OCI-LY3 (cell line): ENCODE results near the gene NLK.

Experiments used
- H2AFZ ChIP-seq: fragments of 200-600, 300-600 bp; shearing (Covaris generic); 2 replicates; pipeline ENCODE4 v1.6.0; 2014; ENCODE audit warnings: antibody characterized with exemption, low read depth, low read length
- H3K27ac ChIP-seq: fragments of 200-600, 300-600 bp; sonication (generic); 2 replicates; pipeline ENCODE4 v1.5.1; 2014; ENCODE audit warnings: mild to moderate bottlenecking, low read length, moderate library complexity, mixed read lengths
- H3K27me3 ChIP-seq: fragments of 200-600, 300-600 bp; sonication (generic); 2 replicates; pipeline ENCODE4 v1.6.1; 2014; ENCODE audit warnings: low read depth, low read length, mixed read lengths
- H3K36me3 ChIP-seq: fragments of 200-600, 300-600 bp; sonication (generic); replicated peaks from 2 replicates; pipeline ENCODE3; 2014; ENCODE audit warnings: low read depth, low read length, mixed read lengths
- H3K4me1 ChIP-seq: fragments of 300-600, 200-600 bp; sonication (generic); 2 replicates; pipeline ENCODE4 v1.6.1; 2014; ENCODE audit warnings: low read length, mixed read lengths
- H3K4me2 ChIP-seq: fragments of 200-600, 300-600 bp; sonication (generic); 2 replicates; pipeline ENCODE4 v1.6.1; 2014; ENCODE audit warnings: low read length, mixed read lengths
- H3K4me3 ChIP-seq: fragments of 300-600, 200-600 bp; sonication (generic); 2 replicates; pipeline ENCODE4 v1.5.1; 2014; ENCODE audit warnings: antibody characterized with exemption, mild to moderate bottlenecking, low read length, moderate library complexity
- H3K79me2 ChIP-seq: fragments of 300-600, 200-600 bp; shearing (Covaris generic); 2 replicates; pipeline ENCODE4 v1.6.1; 2014; ENCODE audit warnings: mild to moderate bottlenecking, low read length, mixed read lengths
- H3K9ac ChIP-seq: fragments of 300-600, 200-600 bp; shearing (Covaris generic); 2 replicates; pipeline ENCODE4 v1.6.0; 2014; ENCODE audit warnings: mild to moderate bottlenecking, low read length, moderate library complexity
- H3K9me3 ChIP-seq: fragments of 200-600, 300-600 bp; shearing (Covaris generic); 2 replicates; pipeline ENCODE4 v1.6.1; 2014; ENCODE audit warnings: low read length, mixed read lengths; ENCODE audit not compliant: insufficient read depth
- H4K20me1 ChIP-seq: fragments of 200-600, 300-600 bp; sonication (generic); 2 replicates; pipeline ENCODE4 v1.6.1; 2016; ENCODE audit warnings: low read length, mixed read lengths; ENCODE audit not compliant: insufficient read depth
- CTCF ChIP-seq: fragments of 200-600, 300-600 bp; sonication (generic); IDR thresholded peaks from 2 replicates; pipeline ENCODE4 v1.5.1; 2014; ENCODE audit warnings: antibody characterized with exemption, low read length, low read depth
- EZH2phosphoT487 ChIP-seq: fragments of 200-600 bp; shearing (Covaris generic); IDR thresholded peaks from 2 replicates; pipeline ENCODE4 v1.6.1; 2018; ENCODE audit warnings: antibody characterized with exemption, mixed run types, low read depth

Gene NLK

GRCh38 chr17:28120766-28121165 lies 78.3 kb downstream of the NLK start:
- H3K36me3 ChIP-seq, result no peaks in the 10 kb centered on the region
- TF ChIP-seq CTCF, result no peak
- TF ChIP-seq EZH2phosphoT487, result no peak
- no peaks in the 10 kb centered on the region for H4K20me1 ChIP-seq
- no peak overlapping the region for H3K27ac ChIP-seq
- no peak overlapping the region for H2AFZ ChIP-seq
- H3K9me3 ChIP-seq, result no peaks in the 10 kb centered on the region
- no peaks in the 10 kb centered on the region for H3K79me2 ChIP-seq
- no peak overlapping the region for H3K9ac ChIP-seq
- H3K4me1 ChIP-seq, result peaks cover 5% of the 10 kb centered on the region
- H3K27me3 ChIP-seq, result no peaks in the 10 kb centered on the region
- no peak overlapping the region for H3K4me3 ChIP-seq
- H3K4me2 ChIP-seq, result no peak overlapping the region

- no peaks in the 10 kb centered on the region for H3K27me3 ChIP-seq
- H3K27ac ChIP-seq, result no peak overlapping the region
- H3K4me2 ChIP-seq, result no peak overlapping the region
- H3K4me1 ChIP-seq, result no peaks in the 10 kb centered on the region
- no peak overlapping the region for H3K4me3 ChIP-seq
- H2AFZ ChIP-seq, result no peak overlapping the region
- H3K9me3 ChIP-seq, result no peaks in the 10 kb centered on the region
- no peaks in the 10 kb centered on the region for H3K79me2 ChIP-seq
- no peaks in the 10 kb centered on the region for H3K36me3 ChIP-seq
- no peaks in the 10 kb centered on the region for H4K20me1 ChIP-seq
- TF ChIP-seq EZH2phosphoT487 (no peak), CTCF (no peak)
- no peak overlapping the region for H3K9ac ChIP-seq
Observed at GRCh38 chr17:28124962-28125361, 82.5 kb downstream of the NLK start.

- Histone ChIP-seq H3K36me3 (no peaks in the 10 kb centered on the region), H3K27me3 (no peaks in the 10 kb centered on the region), H3K9ac (no peak overlapping the region), H4K20me1 (no peaks in the 10 kb centered on the region), H3K79me2 (no peaks in the 10 kb centered on the region), H3K4me1 (no peaks in the 10 kb centered on the region), H3K4me3 (no peak overlapping the region), H2AFZ (no peak overlapping the region), H3K27ac (no peak overlapping the region), H3K9me3 (no peaks in the 10 kb centered on the region), H3K4me2 (no peak overlapping the region)
- TF ChIP-seq CTCF (no peak), EZH2phosphoT487 (no peak)
Observed at GRCh38 chr17:28125526-28126378, 83.3 kb downstream of the NLK start.

DNA sequence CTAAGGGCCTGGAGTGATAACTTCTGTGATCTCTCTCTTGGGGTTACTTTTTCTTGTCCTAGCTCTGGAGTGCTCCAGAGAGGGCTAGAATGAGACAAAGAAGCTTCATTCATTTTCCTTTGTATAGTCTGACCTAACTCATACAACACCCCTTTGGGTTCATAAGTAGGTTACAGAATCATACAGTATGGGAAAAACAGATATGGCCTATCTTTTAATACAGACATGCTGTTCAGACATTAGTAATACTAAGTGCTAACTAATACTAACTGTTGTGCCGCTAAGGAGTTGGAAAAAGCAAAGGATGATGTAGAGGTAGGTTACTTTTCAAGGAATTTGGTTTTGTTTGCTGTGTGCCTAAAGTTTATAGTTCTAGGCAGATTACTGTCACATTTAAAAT lies 84.7 kb downstream of the NLK start:
- no peaks in the 10 kb centered on the region for H3K36me3 ChIP-seq
- H4K20me1 ChIP-seq, result no peaks in the 10 kb centered on the region
- no peaks in the 10 kb centered on the region for H3K9me3 ChIP-seq
- no peak overlapping the region for H2AFZ ChIP-seq
- no peak overlapping the region for H3K9ac ChIP-seq
- H3K27ac ChIP-seq, result no peak overlapping the region
- H3K4me1 ChIP-seq, result no peaks in the 10 kb centered on the region
- H3K4me3 ChIP-seq, result no peak overlapping the region
- TF ChIP-seq CTCF (no peak), EZH2phosphoT487 (no peak)
- H3K27me3 ChIP-seq, result no peaks in the 10 kb centered on the region
- no peaks in the 10 kb centered on the region for H3K79me2 ChIP-seq
- no peak overlapping the region for H3K4me2 ChIP-seq
